HL-60 (cell line): ENCODE measurements around the gene ZNF575.

Experiments used
- CTCF ChIP-seq: IDR thresholded peaks from one replicate; pipeline ENCODE4 v1.5.1; 2011; ENCODE audit warnings: low read length, control low read depth, inconsistent platforms; ENCODE audit not compliant: insufficient read depth
- GABPA ChIP-seq: IDR thresholded peaks from 2 replicates; pipeline ENCODE4 v1.6.1; 2012; ENCODE audit warnings: low read depth
- TF ChIP-seq, protein P1 (sequence below): IDR thresholded peaks from 2 replicates; pipeline ENCODE4 v1.6.1; 2012; ENCODE audit warnings: low read depth; ENCODE audit not compliant: insufficient replicate concordance

DNA sequence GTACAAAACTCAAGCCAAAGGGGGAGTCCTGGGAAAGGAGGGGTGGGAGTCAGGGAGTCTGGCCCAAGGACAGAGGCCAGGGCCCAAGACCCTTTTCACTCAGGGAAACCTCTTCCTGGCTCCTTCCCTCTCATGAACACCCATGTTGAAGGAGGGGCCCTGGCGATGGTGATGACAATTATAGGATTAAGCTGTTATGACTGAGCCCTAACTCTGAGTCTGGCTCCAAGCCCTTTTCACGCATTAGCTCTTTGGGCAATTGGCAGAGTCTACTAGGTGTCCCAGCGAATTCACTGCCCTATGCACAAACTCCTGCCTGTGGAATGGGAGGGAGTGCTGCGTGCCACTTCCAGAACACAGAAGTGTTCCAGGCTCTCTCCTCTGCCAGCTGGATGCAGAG lies 20.7 kb downstream of the ZNF575 start:
- TF ChIP-seq CTCF (no peak), GABPA (no peak)
- TF ChIP-seq, protein P1, sequence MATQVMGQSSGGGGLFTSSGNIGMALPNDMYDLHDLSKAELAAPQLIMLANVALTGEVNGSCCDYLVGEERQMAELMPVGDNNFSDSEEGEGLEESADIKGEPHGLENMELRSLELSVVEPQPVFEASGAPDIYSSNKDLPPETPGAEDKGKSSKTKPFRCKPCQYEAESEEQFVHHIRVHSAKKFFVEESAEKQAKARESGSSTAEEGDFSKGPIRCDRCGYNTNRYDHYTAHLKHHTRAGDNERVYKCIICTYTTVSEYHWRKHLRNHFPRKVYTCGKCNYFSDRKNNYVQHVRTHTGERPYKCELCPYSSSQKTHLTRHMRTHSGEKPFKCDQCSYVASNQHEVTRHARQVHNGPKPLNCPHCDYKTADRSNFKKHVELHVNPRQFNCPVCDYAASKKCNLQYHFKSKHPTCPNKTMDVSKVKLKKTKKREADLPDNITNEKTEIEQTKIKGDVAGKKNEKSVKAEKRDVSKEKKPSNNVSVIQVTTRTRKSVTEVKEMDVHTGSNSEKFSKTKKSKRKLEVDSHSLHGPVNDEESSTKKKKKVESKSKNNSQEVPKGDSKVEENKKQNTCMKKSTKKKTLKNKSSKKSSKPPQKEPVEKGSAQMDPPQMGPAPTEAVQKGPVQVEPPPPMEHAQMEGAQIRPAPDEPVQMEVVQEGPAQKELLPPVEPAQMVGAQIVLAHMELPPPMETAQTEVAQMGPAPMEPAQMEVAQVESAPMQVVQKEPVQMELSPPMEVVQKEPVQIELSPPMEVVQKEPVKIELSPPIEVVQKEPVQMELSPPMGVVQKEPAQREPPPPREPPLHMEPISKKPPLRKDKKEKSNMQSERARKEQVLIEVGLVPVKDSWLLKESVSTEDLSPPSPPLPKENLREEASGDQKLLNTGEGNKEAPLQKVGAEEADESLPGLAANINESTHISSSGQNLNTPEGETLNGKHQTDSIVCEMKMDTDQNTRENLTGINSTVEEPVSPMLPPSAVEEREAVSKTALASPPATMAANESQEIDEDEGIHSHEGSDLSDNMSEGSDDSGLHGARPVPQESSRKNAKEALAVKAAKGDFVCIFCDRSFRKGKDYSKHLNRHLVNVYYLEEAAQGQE, result no peak
